Measurements from ENCODE around the gene RALA.
"Not testable (repeated sequence)": the region's sequence is repeated elsewhere in the genome, so short reads cannot be mapped to it uniquely, and the experiment has no call there.

DNA sequence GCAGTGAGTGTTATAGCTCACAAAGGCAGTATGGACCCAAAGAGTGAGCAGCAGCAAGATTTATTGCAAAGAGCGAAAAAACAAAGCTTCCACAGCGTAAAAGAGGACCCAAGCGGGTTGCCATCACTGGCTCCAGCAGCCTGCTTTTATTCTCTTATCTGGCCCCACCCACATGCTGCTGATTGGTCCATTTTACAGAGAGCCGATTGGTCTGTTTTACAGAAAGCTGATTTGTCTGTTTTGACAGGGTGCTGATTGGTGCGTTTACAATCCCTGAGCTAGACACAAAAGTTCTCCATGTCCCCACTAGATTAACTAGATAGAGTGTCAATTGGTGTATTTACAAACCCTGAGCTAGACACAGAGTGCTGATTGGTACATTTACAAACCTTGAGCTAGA lies 129.9 kb downstream of the RALA start:
- TF ChIP-seq CTCF (IDR thresholded peaks at IDR 0.05; ENCODE audit: low read length); EZH2 (IDR thresholded peaks at IDR 0.05; ENCODE audit: borderline replicate concordance, low read length): not testable (repeated sequence)
